Cerebellar cortex (tissue), 1 donor: ENCODE data around the gene ARHGEF10L.
A peak's percentile ranks its signal among the peaks of the same experiment; 100 is the strongest.

Experiments
- DNase-seq: peaks from one replicate; pipeline ENCODE4 v3.0.0-alpha.2; 2015; ENCODE audit warnings: low spot score

Gene ARHGEF10L

DNA sequence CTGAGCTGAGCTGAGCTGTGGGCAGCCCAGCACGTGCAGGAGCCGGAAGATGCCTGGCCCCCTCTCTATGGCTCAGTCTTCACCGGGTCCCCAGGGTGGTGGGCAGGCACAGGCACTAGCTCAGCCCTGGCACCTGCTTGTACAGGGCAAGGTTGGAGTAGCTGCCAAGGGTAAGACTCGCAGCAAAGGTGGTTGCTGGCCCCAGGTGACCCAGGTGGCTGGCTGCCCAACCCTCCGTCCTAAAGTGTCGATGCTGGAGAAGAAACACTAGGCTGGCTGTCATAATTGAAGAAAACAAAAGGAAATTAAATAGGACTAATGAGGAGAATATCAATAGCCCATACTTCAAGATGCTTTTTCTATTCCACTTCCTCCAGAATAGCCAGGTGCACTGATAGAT is 138.5 kb downstream of the ARHGEF10L start:
- no peak for DNase-seq

DNA sequence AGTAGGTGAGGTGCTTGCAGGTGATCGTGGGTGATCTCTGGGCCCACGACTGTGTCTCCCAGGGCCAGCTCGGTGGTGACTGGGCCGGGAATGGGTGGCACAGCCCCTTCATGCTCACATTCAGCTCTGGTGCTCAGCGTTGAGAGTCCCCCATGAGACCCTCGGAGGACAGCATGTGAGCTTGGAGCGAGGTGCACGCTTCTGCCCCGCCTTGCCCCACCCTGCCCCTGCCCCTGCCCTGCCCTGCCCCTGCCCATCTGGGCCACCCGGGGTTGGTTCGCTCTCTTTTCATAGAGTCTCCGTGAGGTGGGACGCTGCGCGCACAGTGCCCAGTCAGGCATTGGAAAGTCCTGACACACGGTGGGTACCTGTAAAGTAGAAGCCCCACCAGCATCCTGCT is 140.4 kb downstream of the ARHGEF10L start:
- no peak for DNase-seq

DNA sequence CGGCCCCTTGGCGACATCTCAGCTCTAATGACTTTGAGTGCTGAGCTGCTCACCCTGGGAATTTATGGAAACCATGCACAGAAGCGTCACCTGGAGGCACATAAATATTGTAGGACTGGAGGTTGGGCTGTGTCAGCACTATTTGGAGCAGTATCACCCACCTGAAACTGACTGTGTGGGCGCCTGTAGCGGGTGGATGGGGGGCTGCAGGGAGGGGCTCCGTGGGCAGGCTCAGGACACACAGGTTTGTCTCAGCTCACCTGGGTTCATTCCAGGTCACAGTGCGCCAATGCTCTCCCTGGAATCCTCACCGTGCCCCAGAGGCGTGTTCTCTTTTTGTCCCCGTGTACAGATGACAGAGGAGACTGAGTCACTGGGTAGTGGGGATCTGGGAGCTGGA is 140.8 kb downstream of the ARHGEF10L start:
- DNase-seq: no peak

DNA sequence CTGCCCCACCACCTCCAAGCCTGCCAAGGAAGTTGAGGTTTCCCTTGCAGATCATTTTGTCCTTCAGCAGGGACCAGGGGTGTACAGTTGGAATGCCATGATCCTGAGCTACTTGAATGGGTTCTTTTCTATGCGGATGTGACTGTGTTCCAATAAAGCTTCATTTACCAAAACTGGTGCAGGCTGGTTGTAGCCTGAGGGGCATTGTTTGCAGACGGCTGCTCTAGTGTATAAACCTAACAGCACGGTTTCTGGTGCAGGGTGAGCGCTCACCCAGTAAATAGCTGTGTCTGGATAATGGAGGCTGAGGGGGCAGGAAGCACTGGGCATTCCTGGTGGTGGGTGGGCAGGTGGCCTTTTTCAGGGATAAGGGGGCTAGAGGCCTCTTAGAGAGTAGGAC is 142.9 kb downstream of the ARHGEF10L start:
- DNase-seq: no peak

DNA sequence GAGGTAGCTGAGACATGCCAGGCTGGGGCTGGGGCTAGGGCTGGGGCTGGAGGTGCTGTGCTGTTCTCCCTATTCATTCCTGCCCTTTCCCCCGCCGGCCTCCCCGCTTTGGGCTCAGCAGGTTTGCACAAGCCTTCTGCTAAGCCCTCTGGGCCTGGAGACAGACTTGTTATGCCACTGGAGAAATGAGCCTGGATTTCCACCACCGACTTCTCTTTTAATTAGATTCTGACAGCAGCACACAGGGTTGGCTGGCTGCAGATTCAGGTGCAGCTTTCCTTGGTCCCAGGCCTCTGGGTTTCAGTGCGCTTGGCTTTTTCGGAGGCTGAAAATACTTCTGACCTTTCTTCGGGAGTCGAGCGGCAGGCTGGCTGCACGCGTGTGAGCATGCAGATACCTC is 144.1 kb downstream of the ARHGEF10L start:
- DNase-seq: peak; percentile 46

DNA sequence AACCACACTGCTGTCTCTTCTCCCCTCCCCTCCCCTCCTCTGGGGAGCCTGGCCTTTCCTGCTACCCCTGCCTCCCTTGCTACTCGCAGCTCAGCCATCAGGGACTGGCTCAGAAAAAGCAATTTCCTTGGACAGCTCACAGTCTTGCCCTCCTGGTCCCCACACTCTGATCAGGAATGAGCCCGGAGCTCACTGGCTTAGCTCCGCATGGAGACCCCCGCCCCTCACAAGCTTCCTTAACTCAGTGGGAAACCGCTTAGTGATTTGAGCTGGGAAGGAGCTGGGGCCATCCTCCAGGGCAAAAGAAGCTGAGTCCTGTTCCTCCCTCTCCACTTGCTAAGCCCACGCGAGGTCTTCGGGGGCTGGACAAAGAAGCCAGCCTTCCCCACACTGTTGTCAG is 145.3 kb downstream of the ARHGEF10L start:
- DNase-seq: no peak

- peak; percentile 88 for DNase-seq
These were observed 146.8 kb downstream of the ARHGEF10L start for GRCh38 chr1:17686258-17686657.

- no peak for DNase-seq
These were observed 147.6 kb downstream of the ARHGEF10L start for GRCh38 chr1:17687145-17687544.

GRCh38 chr1:17688217-17688810 is 148.8 kb downstream of the ARHGEF10L start:
- peak; percentile 89 for DNase-seq

DNA sequence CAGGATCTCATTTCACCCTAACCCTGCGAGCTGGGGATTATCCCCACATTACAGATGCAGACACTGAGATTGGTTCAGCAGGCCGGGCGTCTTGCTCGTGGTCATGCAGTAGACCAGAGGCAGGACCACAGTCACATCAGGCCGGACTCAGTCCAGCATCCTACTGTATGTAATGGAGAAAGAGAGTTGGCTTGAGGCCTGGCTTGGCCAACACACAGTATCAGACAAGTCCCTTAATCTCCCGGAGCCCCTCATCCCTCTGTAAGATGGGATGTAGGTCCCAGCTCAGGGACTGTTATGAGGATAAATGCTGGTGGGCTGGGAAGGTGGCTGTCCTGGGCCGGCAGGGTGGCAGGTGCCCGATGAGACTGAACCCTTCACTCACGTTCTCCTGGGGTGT is 149.5 kb downstream of the ARHGEF10L start:
- DNase-seq: no peak

DNA sequence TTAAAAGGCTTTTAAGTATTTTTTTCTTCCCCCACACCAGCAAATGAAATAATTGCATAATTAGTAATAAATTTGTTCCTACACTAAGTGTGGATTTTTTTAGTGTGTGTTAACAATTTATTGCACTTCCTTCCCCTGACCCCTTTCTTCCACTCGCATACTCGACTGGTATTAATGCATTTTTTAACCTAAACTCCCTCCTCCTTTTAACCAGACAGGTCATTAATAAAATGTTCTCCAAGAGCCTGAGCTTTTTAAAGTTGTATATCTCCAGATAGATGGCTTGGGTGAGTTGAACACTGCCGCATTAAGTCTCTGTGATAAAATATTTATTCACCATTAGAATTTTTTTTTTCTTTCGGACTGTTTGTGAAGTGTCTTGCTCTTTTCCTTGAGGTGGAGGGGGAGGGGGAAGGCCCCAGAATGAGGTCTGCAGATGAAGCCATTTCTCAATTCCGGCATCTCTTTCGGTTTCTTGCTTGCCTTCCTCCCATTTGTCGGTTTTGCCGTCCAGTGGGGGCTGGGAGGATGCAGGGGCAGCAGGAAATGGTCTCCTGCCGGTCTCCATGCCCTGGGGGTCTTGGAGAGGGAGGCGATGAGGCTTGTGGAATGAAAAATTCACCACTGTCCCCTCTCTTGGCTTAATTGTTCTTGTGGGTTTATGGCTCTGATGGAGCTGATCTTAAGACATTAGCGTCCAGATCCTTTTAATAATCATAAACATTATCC is 151.6 kb downstream of the ARHGEF10L start:
- no peak for DNase-seq

- DNase-seq: peak; percentile 84
These were observed 153.1 kb downstream of the ARHGEF10L start for GRCh38 chr1:17692645-17693044.

- DNase-seq: peak; percentile 75
These were observed 157.2 kb downstream of the ARHGEF10L start for GRCh38 chr1:17696417-17697301.

- DNase-seq: no peak
These were observed 158.0 kb downstream of the ARHGEF10L start for GRCh38 chr1:17697458-17697857.

- DNase-seq: no peak
These were observed 160.1 kb downstream of the ARHGEF10L start for GRCh38 chr1:17699581-17699980.

GRCh38 chr1:17700945-17701810 is 161.7 kb downstream of the ARHGEF10L start:
- DNase-seq: no peak

DNA sequence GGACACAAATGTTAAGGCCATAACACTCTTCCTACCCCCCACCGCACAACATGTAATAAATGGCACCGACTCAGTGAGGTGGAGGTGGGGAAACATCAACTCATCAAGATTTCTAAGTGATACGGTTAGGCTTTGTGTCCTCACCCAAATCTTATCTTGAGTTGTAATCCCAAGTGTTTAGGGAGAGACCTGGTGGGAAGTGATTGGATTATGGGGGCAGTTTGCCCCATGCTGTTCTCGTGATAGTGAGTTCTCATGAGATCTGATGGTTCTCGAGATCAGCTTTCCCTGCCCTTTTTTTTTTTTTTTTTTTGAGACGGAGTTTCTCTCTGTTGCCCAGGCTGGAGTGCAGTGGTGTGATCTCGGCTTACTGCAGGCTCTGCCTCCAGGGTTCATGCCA is 164.7 kb downstream of the ARHGEF10L start:
- no peak for DNase-seq

DNA sequence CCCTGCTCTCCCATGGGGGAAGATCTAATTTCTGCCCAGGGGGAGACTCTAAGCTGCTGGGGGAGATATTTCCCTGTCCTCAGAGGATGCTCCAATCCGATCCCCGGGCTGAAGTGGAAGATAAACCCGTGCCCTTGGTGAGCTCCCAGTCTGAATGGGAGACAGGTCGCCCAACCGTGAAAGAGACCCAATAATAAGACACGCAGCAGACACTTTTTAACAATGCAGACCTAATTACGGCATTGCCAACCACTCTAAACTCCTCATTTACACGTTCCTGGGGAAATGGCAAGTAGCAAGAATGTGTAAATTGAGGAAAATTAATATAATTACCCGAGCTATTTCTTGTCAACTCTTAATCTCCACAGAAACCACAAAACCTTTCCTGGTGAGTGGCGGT is 166.9 kb downstream of the ARHGEF10L start:
- no peak for DNase-seq

- DNase-seq: no peak
These were observed 170.5 kb downstream of the ARHGEF10L start for GRCh38 chr1:17709981-17710380.

DNA sequence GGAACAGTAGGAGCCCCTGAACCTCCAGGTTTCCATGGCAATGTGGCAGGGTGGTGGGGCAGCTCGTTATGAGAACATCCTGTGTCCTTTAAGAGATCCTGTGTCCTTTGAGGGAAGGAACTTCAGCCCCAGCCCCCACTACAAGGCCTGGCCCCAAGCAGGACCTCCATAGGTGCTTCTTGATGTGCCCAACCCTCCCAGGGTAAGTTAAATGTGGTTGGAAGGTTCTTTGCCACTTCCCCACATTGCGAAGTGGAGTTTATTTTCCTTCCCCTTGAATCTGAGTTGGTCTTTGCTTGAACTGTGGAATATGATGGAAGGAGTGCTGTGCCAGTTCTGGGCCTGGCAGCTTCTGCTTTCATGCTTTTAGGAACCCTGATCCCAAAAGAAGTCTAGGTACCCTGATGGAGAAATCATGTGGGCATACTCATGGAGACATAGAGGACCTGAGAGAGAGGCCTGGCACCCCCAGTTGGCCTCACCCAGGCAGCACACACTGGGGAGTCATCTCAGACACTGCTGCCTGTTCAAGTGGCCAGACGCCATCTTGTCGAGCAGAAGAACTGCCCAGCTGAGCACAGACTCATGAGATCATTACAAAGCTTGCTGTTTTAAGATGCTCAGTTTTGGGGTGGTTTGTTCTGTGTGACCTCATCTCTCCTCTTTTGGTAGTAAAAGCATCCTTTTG is 171.5 kb downstream of the ARHGEF10L start:
- no peak for DNase-seq

GRCh38 chr1:17711577-17711910 is 172.0 kb downstream of the ARHGEF10L start:
- no peak for DNase-seq
